ENCODE measurements around the gene LCNL1. TPM values are rescaled to one million over a fixed set of nuclear protein-coding genes. Genes with fewer than 3 reads are reported as not detected.

The LCNL1 gene
- total RNA-seq, 1 donor from 2014 or later, result not detected

- Mint-ChIP-seq H3K9me3 (no peaks in the 10 kb centered on the region), H3K4me3 (no peak overlapping the region), H3K4me1 (no peaks in the 10 kb centered on the region), H3K27me3 (ENCODE audit: insufficient read depth, low read depth) (peaks cover 3% of the 10 kb centered on the region), H3K36me3 (peaks cover 5% of the 10 kb centered on the region), H3K27ac (no peak overlapping the region)
- no peaks in the 10 kb centered on the region for H3K9me3 ChIP-seq (ENCODE audit: low read depth)
- no peak overlapping the region for H3K4me3 ChIP-seq
- no peak for DNase-seq (ENCODE audit: low spot score)
- H2AFZ ChIP-seq (replicated peaks), result no peak overlapping the region
- H3K27ac ChIP-seq, result no peak overlapping the region
- TF ChIP-seq EZH2 (IDR thresholded peaks at IDR 0.05) (no peak), EZH2phosphoT487 (IDR thresholded peaks at IDR 0.05) (no peak)
- H3K79me2 ChIP-seq (ENCODE audit: low read depth), result no peaks in the 10 kb centered on the region
- no peak overlapping the region for H3K4me2 ChIP-seq
- no peaks in the 10 kb centered on the region for H3K36me3 ChIP-seq
- no peak overlapping the region for H3K9ac ChIP-seq
- H3K27me3 ChIP-seq, result no peaks in the 10 kb centered on the region
- no peaks in the 10 kb centered on the region for H3K4me1 ChIP-seq
- no peaks in the 10 kb centered on the region for H4K20me1 ChIP-seq (ENCODE audit: low read depth)
- H3F3A ChIP-seq (ENCODE audit: low read depth), result no peaks in the 10 kb centered on the region
Measured at GRCh38 chr9:137012694-137013570, 30.1 kb downstream of the LCNL1 start.

GRCh38 chr9:137013571-137013940 lies 30.8 kb downstream of the LCNL1 start:
- H3K4me1 ChIP-seq, result no peaks in the 10 kb centered on the region
- H3K27me3 Mint-ChIP-seq (ENCODE audit: insufficient read depth, low read depth), result peaks cover 2% of the 10 kb centered on the region
- no peak overlapping the region for H3K4me3 Mint-ChIP-seq

GRCh38 chr9:137014166-137014565 lies 31.4 kb downstream of the LCNL1 start:
- Mint-ChIP-seq H3K9me3 (no peaks in the 10 kb centered on the region), H3K27me3 (ENCODE audit: insufficient read depth, low read depth) (peaks cover 2% of the 10 kb centered on the region), H3K4me3 (no peak overlapping the region), H3K27ac (no peak overlapping the region), H3K4me1 (no peaks in the 10 kb centered on the region), H3K36me3 (peaks cover 5% of the 10 kb centered on the region)
- Histone ChIP-seq H4K20me1 (ENCODE audit: low read depth) (no peaks in the 10 kb centered on the region), H3K4me3 (no peak overlapping the region), H3F3A (ENCODE audit: low read depth) (no peaks in the 10 kb centered on the region), H3K9me3 (ENCODE audit: low read depth) (no peaks in the 10 kb centered on the region), H2AFZ (replicated peaks) (no peak overlapping the region), H3K36me3 (no peaks in the 10 kb centered on the region), H3K79me2 (ENCODE audit: low read depth) (no peaks in the 10 kb centered on the region), H3K4me1 (no peaks in the 10 kb centered on the region), H3K27me3 (no peaks in the 10 kb centered on the region), H3K27ac (no peak overlapping the region), H3K4me2 (no peak overlapping the region), H3K9ac (no peak overlapping the region)
- TF ChIP-seq EZH2 (IDR thresholded peaks at IDR 0.05), result no peak
- no peak for TF ChIP-seq EZH2phosphoT487 (IDR thresholded peaks at IDR 0.05)
- no peak for TF ChIP-seq CTCF (IDR thresholded peaks at IDR 0.05)
- DNase-seq (ENCODE audit: low spot score), result no peak

More at GRCh38 chr9:137013571-137013940, 30.8 kb downstream of the LCNL1 start:
- DNase-seq (ENCODE audit: low spot score), result no peak
- no peaks in the 10 kb centered on the region for H3K4me1 Mint-ChIP-seq
- no peak overlapping the region for H3K4me3 ChIP-seq
- H3K9me3 Mint-ChIP-seq, result no peaks in the 10 kb centered on the region
- peaks cover 5% of the 10 kb centered on the region for H3K36me3 Mint-ChIP-seq
- H3K27ac Mint-ChIP-seq, result no peak overlapping the region
- no peaks in the 10 kb centered on the region for H4K20me1 ChIP-seq (ENCODE audit: low read depth)
- no peak overlapping the region for H3K4me2 ChIP-seq
- no peak overlapping the region for H3K27ac ChIP-seq
- no peaks in the 10 kb centered on the region for H3K79me2 ChIP-seq (ENCODE audit: low read depth)
- no peaks in the 10 kb centered on the region for H3K9me3 ChIP-seq (ENCODE audit: low read depth)
- H3K27me3 ChIP-seq, result no peaks in the 10 kb centered on the region
- no peak for TF ChIP-seq EZH2phosphoT487 (IDR thresholded peaks at IDR 0.05)
- no peaks in the 10 kb centered on the region for H3F3A ChIP-seq (ENCODE audit: low read depth)
- no peak overlapping the region for H2AFZ ChIP-seq (replicated peaks)
- H3K36me3 ChIP-seq, result no peaks in the 10 kb centered on the region
- H3K9ac ChIP-seq, result no peak overlapping the region

GRCh38 chr9:137014776-137015539 lies 32.2 kb downstream of the LCNL1 start:
- Mint-ChIP-seq H3K9me3 (no peaks in the 10 kb centered on the region), H3K36me3 (peaks cover 5% of the 10 kb centered on the region), H3K4me3 (no peak overlapping the region), H3K27ac (no peak overlapping the region), H3K4me1 (no peaks in the 10 kb centered on the region), H3K27me3 (ENCODE audit: insufficient read depth, low read depth) (peaks cover 2% of the 10 kb centered on the region)
- Histone ChIP-seq H3K27ac (no peak overlapping the region), H3F3A (ENCODE audit: low read depth) (no peaks in the 10 kb centered on the region), H3K79me2 (ENCODE audit: low read depth) (no peaks in the 10 kb centered on the region), H2AFZ (replicated peaks) (no peak overlapping the region), H3K4me2 (no peak overlapping the region), H3K4me3 (no peak overlapping the region), H3K9ac (no peak overlapping the region), H3K27me3 (no peaks in the 10 kb centered on the region), H3K9me3 (ENCODE audit: low read depth) (no peaks in the 10 kb centered on the region), H3K4me1 (no peaks in the 10 kb centered on the region), H4K20me1 (ENCODE audit: low read depth) (no peaks in the 10 kb centered on the region), H3K36me3 (no peaks in the 10 kb centered on the region)
- DNase-seq (ENCODE audit: low spot score), result no peak
- no peak for TF ChIP-seq EZH2phosphoT487 (IDR thresholded peaks at IDR 0.05)
- no peak for TF ChIP-seq CTCF (IDR thresholded peaks at IDR 0.05)
- no peak for TF ChIP-seq EZH2 (IDR thresholded peaks at IDR 0.05)
